Mesendoderm (in vitro differentiated cells): ENCODE results near the gene VPS8.

Experiments used
- DNase-seq: peaks from one replicate; pipeline ENCODE4 v3.0.0; 2013
- H2AK5ac ChIP-seq: 2 replicates; pipeline ENCODE4 v1.6.1; 2013; ENCODE audit warnings: low read length, inconsistent platforms
- H2BK120ac ChIP-seq: 2 replicates; pipeline ENCODE4 v1.6.1; 2013; ENCODE audit warnings: low read depth, mild to moderate bottlenecking, low read length, moderate library complexity, mixed read lengths
- H2BK15ac ChIP-seq: replicated peaks from 2 replicates; pipeline ENCODE4 v1.6.1; 2013; ENCODE audit warnings: low read depth, mild to moderate bottlenecking, moderate library complexity
- H2BK5ac ChIP-seq: 2 replicates; pipeline ENCODE4 v1.6.1; 2013; ENCODE audit warnings: low read length, inconsistent platforms
- H3K18ac ChIP-seq: 2 replicates; pipeline ENCODE4 v1.6.1; 2013; ENCODE audit warnings: mild to moderate bottlenecking, low read length, mixed read lengths
- H3K23ac ChIP-seq: one replicate; pipeline ENCODE4 v1.6.1; 2013; ENCODE audit warnings: low read length
- H3K27ac ChIP-seq: 2 replicates; pipeline ENCODE4 v1.5.1; 2013; ENCODE audit warnings: low read depth, mild to moderate bottlenecking, inconsistent platforms, low read length, moderate library complexity
- H3K27me3 ChIP-seq: 2 replicates; pipeline ENCODE4 v1.6.1; 2013; ENCODE audit warnings: low read length, control low read depth, mild to moderate bottlenecking, inconsistent platforms; ENCODE audit not compliant: insufficient read depth, poor library complexity
- H3K36me3 ChIP-seq: 2 replicates; pipeline ENCODE4 v1.6.1; 2013; ENCODE audit warnings: low read length, inconsistent platforms; ENCODE audit not compliant: control insufficient read depth, insufficient read depth
- H3K4ac ChIP-seq: one replicate; pipeline ENCODE4 v1.6.1; 2013; ENCODE audit warnings: low read depth, mild to moderate bottlenecking, low read length, moderate library complexity
- H3K4me1 ChIP-seq: 2 replicates; pipeline ENCODE4 v1.6.1; 2013; ENCODE audit warnings: low read depth, low read length, inconsistent platforms; ENCODE audit not compliant: control insufficient read depth
- H3K4me2 ChIP-seq: 2 replicates; pipeline ENCODE4 v1.6.1; 2013; ENCODE audit warnings: low read length
- H3K4me3 ChIP-seq: 2 replicates; pipeline ENCODE4 v1.5.1; 2013; ENCODE audit warnings: mild to moderate bottlenecking, low read length
- H3K56ac ChIP-seq: one replicate; pipeline ENCODE4 v1.6.1; 2013; ENCODE audit warnings: low read length
- H3K79me1 ChIP-seq: 2 replicates; pipeline ENCODE4 v1.6.1; 2013; ENCODE audit warnings: low read length, inconsistent platforms
- H3K79me2 ChIP-seq: 2 replicates; pipeline ENCODE4 v1.6.1; 2013; ENCODE audit warnings: mild to moderate bottlenecking, low read length; ENCODE audit not compliant: control insufficient read depth, insufficient read depth
- H3K9ac ChIP-seq: 2 replicates; pipeline ENCODE4 v1.6.1; 2013; ENCODE audit warnings: low read length, inconsistent platforms
- H4K5ac ChIP-seq: one replicate; pipeline ENCODE4 v1.6.1; 2013; ENCODE audit warnings: low read length
- H4K8ac ChIP-seq: one replicate; pipeline ENCODE4 v1.6.1; 2013; ENCODE audit warnings: low read depth, mild to moderate bottlenecking, control low read depth, low read length, moderate library complexity
- WGBS: extraction: QIAGEN DNeasy Blood & Tissue Kit; methylation state at CpG from one replicate; pipeline ENCODE4 v1.1.7; 2013; ENCODE audit warnings: low lambda C conversion rate, missing lambda C conversion rate; ENCODE audit not compliant: insufficient coverage; ENCODE audit errors: extremely low coverage; 5-methylcytosine and 5-hydroxymethylcytosine counted together

Gene VPS8

GRCh38 chr3:184804801-184805200, 7.2 kb upstream of the VPS8 start:
- H4K5ac ChIP-seq, result no peak overlapping the region
- no peaks in the 10 kb centered on the region for H3K4me1 ChIP-seq
- no peak overlapping the region for H3K4ac ChIP-seq
- no peak overlapping the region for H3K4me2 ChIP-seq
- no peak overlapping the region for H3K27ac ChIP-seq
- H3K9ac ChIP-seq, result no peak overlapping the region
- no peak overlapping the region for H2BK5ac ChIP-seq
- no peaks in the 10 kb centered on the region for H3K79me2 ChIP-seq
- no CpG with 5 or more reads among the region's 1 CpG for WGBS
- no peaks in the 10 kb centered on the region for H3K36me3 ChIP-seq
- DNase-seq, result no peak
- no peak overlapping the region for H3K56ac ChIP-seq
- no peak overlapping the region for H3K4me3 ChIP-seq
- no peak overlapping the region for H3K18ac ChIP-seq
- H2BK15ac ChIP-seq, result no peak overlapping the region
- no peak overlapping the region for H3K23ac ChIP-seq
- no peak overlapping the region for H2BK120ac ChIP-seq
- H4K8ac ChIP-seq, result no peak overlapping the region
- H3K79me1 ChIP-seq, result no peaks in the 10 kb centered on the region
- no peak overlapping the region for H2AK5ac ChIP-seq
- H3K27me3 ChIP-seq, result no peaks in the 10 kb centered on the region

DNA sequence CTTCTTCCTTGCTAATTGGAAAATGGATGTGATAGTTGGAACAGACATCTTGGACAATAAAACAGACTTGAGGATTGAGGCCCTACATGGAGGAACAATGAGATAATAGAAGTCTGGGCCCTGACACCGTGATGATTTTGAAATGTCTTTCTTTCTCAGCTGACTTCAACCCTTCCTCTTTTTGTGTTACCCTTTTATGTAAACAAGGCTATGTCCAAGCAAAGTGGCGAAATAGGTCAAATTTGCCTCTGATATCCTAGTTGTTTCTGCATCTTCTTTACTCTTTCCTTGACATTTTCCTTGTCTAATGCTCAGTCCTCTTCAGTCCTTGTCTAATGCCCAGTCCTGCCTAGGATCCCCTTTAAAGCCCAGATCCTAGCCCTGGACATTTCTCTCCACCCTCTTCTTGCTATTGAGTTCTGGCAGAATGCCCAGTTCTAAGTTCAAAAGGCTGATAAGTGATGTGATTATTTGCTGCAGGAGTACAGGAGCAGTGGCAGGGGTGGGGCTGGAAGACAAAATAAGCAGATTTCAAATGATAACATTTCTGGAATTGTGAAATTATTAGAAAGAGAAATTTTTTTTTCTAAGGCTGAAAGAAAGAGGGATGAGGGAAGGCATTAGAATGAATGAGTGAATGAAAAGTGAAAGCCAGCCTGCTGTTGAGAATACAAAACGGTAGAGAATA, 6.5 kb upstream of the VPS8 start:
- no peak overlapping the region for H3K4me3 ChIP-seq
- H3K18ac ChIP-seq, result no peak overlapping the region
- H3K79me1 ChIP-seq, result no peaks in the 10 kb centered on the region
- no peak overlapping the region for H2BK120ac ChIP-seq
- no peak overlapping the region for H4K8ac ChIP-seq
- H3K9ac ChIP-seq, result no peak overlapping the region
- no peak overlapping the region for H3K23ac ChIP-seq
- H3K36me3 ChIP-seq, result no peaks in the 10 kb centered on the region
- no peaks in the 10 kb centered on the region for H3K79me2 ChIP-seq
- no peak overlapping the region for H3K27ac ChIP-seq
- DNase-seq, result no peak
- no peaks in the 10 kb centered on the region for H3K27me3 ChIP-seq
- no peak overlapping the region for H2BK5ac ChIP-seq
- WGBS, result no CpG with 5 or more reads among the region's 3 CpGs
- no peak overlapping the region for H3K4ac ChIP-seq
- no peak overlapping the region for H2AK5ac ChIP-seq
- no peak overlapping the region for H2BK15ac ChIP-seq
- H3K56ac ChIP-seq, result no peak overlapping the region
- no peak overlapping the region for H4K5ac ChIP-seq
- H3K4me1 ChIP-seq, result no peaks in the 10 kb centered on the region
- no peak overlapping the region for H3K4me2 ChIP-seq

- H4K5ac ChIP-seq, result no peak overlapping the region
- DNase-seq, result no peak
- no peak overlapping the region for H2BK120ac ChIP-seq
- H3K27me3 ChIP-seq, result no peaks in the 10 kb centered on the region
- no peak overlapping the region for H2BK15ac ChIP-seq
- no peak overlapping the region for H3K4me2 ChIP-seq
- H2BK5ac ChIP-seq, result no peak overlapping the region
- H3K56ac ChIP-seq, result no peak overlapping the region
- whole genome bisulfite sequencing, result no CpG with 5 or more reads among the region's 5 CpGs
- H3K79me1 ChIP-seq, result no peaks in the 10 kb centered on the region
- no peak overlapping the region for H3K27ac ChIP-seq
- H4K8ac ChIP-seq, result no peak overlapping the region
- no peaks in the 10 kb centered on the region for H3K4me1 ChIP-seq
- H3K4ac ChIP-seq, result no peak overlapping the region
- H3K79me2 ChIP-seq, result no peaks in the 10 kb centered on the region
- no peak overlapping the region for H3K4me3 ChIP-seq
- H3K18ac ChIP-seq, result no peak overlapping the region
- H2AK5ac ChIP-seq, result no peak overlapping the region
- H3K23ac ChIP-seq, result no peak overlapping the region
- no peaks in the 10 kb centered on the region for H3K36me3 ChIP-seq
- no peak overlapping the region for H3K9ac ChIP-seq
These were observed 5.2 kb upstream of the VPS8 start for GRCh38 chr3:184806567-184807271.

DNA sequence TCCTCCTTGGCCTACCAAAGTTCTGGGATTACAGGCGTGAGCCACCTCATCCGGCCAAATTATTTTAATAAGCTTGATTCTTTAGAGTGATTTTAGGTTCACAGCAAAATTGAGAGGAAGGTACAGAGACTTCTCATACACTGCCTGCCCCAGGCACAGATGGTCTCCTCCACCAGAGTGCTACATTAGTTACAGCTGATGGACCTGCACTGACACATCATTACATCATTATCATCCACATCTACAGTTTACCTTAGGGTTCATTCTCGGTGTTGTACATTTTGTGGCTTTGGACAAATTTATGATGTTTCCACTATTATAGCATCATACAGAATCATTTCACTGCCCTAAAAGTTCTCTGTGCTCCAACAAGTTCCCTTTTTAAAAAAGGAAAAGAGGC, 4.4 kb upstream of the VPS8 start:
- H3K27me3 ChIP-seq, result no peaks in the 10 kb centered on the region
- H3K56ac ChIP-seq, result no peak overlapping the region
- no peak overlapping the region for H3K9ac ChIP-seq
- no peaks in the 10 kb centered on the region for H3K4me1 ChIP-seq
- WGBS, result no CpG with 5 or more reads among the region's 3 CpGs
- H3K27ac ChIP-seq, result no peak overlapping the region
- H2BK5ac ChIP-seq, result no peak overlapping the region
- no peaks in the 10 kb centered on the region for H3K36me3 ChIP-seq
- no peak overlapping the region for H3K18ac ChIP-seq
- no peak overlapping the region for H2AK5ac ChIP-seq
- no peak overlapping the region for H4K8ac ChIP-seq
- no peak overlapping the region for H4K5ac ChIP-seq
- H2BK15ac ChIP-seq, result no peak overlapping the region
- H3K79me2 ChIP-seq, result no peaks in the 10 kb centered on the region
- H2BK120ac ChIP-seq, result no peak overlapping the region
- H3K23ac ChIP-seq, result no peak overlapping the region
- H3K4me3 ChIP-seq, result no peak overlapping the region
- no peak overlapping the region for H3K4ac ChIP-seq
- no peak for DNase-seq
- H3K79me1 ChIP-seq, result no peaks in the 10 kb centered on the region
- H3K4me2 ChIP-seq, result no peak overlapping the region

GRCh38 chr3:184808021-184808420, 3.9 kb upstream of the VPS8 start:
- no peaks in the 10 kb centered on the region for H3K4me1 ChIP-seq
- WGBS, result no CpG with 5 or more reads among the region's 4 CpGs
- no peak overlapping the region for H3K4me2 ChIP-seq
- H3K4ac ChIP-seq, result no peak overlapping the region
- no peak overlapping the region for H3K9ac ChIP-seq
- H2BK120ac ChIP-seq, result no peak overlapping the region
- H2BK15ac ChIP-seq, result no peak overlapping the region
- H4K8ac ChIP-seq, result no peak overlapping the region
- no peaks in the 10 kb centered on the region for H3K79me1 ChIP-seq
- H3K27ac ChIP-seq, result no peak overlapping the region
- DNase-seq, result peak; percentile 84
- H2AK5ac ChIP-seq, result no peak overlapping the region
- H3K23ac ChIP-seq, result no peak overlapping the region
- no peak overlapping the region for H3K56ac ChIP-seq
- H3K27me3 ChIP-seq, result no peaks in the 10 kb centered on the region
- no peaks in the 10 kb centered on the region for H3K36me3 ChIP-seq
- H4K5ac ChIP-seq, result no peak overlapping the region
- no peaks in the 10 kb centered on the region for H3K79me2 ChIP-seq
- no peak overlapping the region for H3K4me3 ChIP-seq
- no peak overlapping the region for H2BK5ac ChIP-seq
- no peak overlapping the region for H3K18ac ChIP-seq
